ENCODE data around the gene SPEM1.

GRCh38 chr17:7442142-7442541 is 22.0 kb downstream of the SPEM1 start:
- TF ChIP-seq TAF1 (IDR thresholded peaks at IDR 0.05; ENCODE audit: low read depth, low read length) (no peak), POLR2AphosphoS5 (IDR thresholded peaks at IDR 0.05; ENCODE audit: low read depth, low read length) (no peak)

All from GM12891 (cell line).